HG02588 (cell line): ENCODE measurements around the gene FHIT.

Experiments
- ATAC-seq: cut with Tn5 transposase; IDR thresholded peaks from one replicate; pipeline ENCODE4 v1.9.1; 2021; ENCODE audit warnings: mild to moderate bottlenecking, moderate library complexity; ENCODE audit not compliant: unreplicated experiment

The FHIT gene

DNA sequence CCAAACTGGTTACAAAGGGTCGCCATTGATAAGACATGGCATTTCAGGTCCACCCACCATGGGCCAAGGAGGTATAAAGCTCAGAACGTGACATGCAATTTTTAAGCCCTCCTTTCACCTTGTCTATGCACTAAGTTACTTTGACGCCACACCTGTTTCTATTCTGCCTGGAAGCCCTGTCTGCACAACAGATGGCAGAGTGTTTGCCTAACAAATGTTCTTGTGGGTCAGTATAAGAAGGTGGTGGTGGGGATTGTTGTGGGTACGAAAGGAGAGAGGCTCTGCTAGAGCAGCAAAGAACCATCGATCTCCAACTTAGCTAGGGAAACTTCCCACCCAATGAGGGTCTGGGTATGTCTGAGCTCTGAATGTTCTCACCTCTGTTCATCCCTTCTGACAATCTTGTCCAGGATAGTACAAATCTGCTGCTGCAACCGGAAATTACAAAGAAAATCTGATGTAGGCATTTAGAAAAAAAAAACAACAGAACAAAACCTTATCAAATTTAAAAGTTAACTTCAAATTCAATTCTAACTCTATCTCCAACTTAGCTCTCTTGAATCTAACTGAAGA lies 1256.4 kb downstream of the FHIT start:
- ATAC-seq, result no peak

DNA sequence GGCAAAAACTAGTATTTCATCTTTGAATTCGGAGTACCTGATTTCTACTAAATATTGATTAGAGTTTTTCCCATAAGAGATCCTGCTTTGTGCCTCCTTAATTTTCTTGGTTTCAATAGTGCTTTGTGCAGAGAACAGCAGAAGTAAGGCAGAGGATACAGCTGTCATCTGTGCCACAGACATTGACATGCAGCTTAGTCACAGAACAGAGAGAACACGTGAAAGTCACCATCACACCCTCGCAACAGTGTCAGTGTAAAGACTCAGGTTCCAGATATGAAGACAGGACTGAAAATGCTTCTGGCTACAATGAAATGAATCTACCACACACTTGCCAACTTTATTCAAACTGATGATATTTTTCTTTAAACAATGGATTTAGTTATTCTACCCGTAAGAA lies 1258.7 kb downstream of the FHIT start:
- ATAC-seq, result no peak

DNA sequence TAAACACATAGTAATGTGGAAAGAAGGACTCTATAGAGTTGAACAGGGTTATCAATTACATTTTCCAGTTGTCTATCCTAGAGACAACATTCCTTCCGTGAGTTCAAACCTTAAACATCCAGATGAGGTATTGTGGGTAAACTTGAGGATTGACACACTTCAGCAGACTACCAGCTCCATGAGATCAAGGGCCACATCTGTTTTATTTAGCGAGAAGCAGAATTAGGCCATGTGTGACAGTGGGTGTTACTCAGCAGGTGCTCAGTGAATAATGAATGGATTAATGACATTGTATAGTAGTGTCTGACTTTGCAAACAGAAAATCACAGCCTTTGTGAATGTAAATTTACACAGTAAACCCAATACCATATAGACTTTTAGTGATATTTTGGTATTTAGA lies 1260.3 kb downstream of the FHIT start:
- no peak for ATAC-seq

DNA sequence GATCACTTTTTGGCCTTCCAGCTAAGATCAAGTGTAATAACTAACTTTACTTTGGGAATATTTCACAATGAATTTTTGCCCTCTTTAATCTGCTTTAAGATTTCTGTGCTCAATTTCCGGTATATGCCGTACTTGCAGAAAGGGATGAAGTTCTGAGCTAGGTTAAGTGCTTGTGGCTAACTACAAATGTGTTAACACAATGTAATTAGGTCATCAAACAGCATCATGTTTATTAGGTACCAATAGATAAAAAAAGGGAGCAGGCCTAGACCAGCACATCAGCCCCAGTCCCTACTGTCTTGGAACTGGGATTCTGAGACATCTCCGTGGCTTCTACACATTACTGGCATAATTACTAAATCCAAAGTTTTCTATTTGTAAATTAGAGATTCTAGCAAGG lies 1268.7 kb downstream of the FHIT start:
- no peak for ATAC-seq

DNA sequence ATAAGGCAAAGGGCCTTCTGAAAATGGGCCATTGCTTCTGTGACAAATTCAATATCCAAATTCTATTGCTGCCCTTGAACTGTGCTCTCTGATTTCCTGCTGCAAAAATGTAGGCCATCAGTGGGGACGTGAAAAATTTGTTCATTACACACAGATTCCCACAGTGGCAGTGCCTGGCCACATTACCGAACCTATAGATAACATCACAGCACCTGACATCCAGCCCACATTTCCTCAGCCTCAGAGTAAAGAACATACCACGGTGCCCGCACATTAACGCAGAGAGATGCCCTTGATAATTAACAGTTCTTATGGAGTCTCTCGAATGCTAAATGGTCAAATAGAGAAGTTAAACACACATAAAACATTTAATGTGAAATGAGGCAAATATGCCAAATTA lies 1269.9 kb downstream of the FHIT start:
- ATAC-seq, result no peak

DNA sequence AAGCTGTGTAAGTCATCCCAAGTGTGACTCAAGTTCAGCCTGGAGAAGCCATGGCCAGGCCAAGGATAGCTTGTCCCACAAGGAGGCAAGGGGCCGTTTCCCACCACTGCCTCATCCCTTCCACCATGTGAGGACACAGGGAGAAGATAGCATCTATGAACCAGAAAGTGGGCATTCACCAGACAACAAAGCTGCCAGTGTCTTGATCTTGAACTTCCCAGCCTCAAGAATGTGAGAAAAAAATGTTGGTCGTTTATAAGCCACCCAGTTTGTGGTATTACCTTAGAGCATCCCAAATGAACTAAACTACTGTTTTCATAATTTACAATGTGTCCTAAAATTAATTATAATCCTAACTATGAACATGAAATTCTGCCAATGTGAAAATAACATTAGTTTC lies 1270.7 kb downstream of the FHIT start:
- no peak for ATAC-seq

DNA sequence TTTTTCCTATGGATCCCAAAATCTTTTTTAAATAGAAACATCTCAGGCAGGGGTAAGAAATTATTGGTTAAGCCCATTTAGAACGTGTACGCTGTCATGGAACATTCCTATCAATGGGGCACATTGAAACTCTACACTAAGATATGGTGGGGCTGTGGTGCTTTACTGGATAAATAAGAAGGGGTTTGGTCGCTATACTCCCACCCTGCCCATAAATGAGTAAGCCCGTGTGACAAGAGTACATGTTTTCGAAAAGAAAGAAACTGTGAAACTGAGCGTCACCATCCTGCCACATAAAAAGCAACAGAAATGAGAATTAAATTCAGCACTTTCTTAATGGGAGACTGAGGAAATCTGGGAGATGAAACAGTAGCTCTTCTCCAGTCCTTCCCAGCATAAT lies 1271.7 kb downstream of the FHIT start:
- ATAC-seq, result no peak

DNA sequence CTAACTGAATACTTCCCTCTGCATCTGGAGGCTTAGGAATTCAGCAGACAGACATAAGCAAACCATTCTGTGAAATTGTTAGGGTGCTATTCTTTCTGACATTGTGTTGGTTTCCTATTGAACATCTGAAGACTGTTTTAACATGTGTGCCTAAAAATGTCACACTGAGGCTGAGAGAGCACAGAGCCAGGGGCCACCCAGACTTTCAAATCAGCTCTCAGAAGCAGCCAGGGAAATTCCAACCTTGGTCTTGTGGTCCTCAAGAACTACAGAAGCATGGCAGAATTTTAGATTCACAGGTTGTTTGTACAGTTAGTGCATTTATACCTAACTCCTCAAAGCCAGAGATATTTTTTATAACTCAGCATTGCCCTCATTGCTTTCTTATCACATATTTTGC lies 1272.3 kb downstream of the FHIT start:
- ATAC-seq, result peak; percentile 84

DNA sequence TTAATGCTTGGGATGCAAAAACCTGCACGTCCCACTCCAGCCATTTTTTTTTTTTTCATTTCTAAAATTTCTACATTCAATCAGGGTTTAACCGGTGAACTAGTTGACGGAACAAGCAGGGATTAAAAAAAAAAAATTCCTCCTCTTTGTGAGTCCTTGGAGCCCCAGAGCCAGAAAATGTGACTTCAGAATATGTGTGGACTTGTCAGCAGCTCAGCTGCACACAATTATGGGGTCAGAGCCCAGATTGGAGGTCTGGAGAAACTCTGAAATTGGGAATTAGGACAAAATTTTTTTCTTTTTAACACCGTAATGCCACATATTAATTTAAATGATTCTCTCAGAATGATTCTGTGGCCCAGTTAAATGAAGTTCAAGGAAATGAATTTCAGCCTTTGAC lies 1280.5 kb downstream of the FHIT start:
- ATAC-seq, result no peak

DNA sequence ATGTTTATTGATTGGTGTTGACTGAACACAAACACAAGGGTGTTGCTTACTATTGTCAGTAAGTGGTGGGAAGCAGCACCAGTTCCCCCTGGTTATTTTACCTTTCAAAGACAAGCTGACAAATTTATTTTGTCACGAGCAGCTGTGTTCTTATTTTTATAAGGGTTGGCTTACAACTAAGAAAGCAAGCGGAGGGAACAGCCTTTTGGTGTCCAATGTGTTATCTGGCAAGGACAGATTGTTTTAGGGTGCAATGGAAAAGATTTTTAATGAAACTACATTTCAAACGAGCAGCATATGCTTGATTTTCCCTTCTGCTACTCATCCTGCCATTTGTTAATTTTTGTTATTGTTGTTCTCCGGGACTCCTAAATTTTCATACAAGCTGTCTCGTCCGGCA lies 1280.9 kb downstream of the FHIT start:
- no peak for ATAC-seq

DNA sequence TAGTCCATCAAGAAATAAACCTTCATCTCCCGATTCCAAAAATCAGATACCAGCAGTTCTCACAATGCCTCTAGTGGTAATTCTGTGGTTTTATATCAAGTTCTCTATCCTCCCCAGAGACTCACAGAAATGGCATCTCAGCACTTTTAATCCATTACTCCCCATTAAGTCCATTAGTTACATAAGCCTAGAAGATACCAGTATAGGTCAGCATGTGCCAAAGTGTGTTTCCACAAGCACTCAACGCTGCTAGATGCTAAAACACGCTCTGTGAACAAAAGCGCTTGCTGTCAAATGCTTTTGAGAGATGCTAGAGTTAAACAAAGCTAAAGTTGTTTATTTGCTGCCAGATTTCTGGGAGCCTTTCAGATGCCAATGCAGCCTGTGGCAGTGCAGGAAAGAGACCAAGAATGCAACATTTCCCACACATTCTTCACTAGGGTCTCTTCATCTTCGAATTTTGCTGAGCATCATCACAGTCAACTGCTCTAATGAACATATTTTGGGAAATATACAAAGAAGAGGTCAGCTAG lies 1282.7 kb downstream of the FHIT start:
- no peak for ATAC-seq

DNA sequence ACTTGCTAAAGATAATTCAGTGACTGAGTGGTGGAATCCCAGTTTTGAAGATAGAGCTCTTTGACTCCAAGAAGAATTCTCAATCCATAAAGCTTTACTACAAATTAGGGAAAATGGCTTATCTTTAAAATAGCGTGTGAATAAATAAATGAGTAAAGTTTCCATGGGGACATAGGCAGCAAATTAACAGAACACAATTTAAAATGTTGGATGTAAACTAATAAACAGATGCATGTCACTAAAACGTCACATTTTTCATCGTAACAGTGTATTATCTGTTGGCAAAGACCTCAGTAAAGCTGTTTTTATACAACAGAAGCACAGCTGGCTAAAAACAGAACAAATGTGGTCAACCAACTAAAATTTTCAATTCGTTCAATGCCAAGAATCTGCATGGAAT lies 1287.6 kb downstream of the FHIT start:
- ATAC-seq, result no peak

DNA sequence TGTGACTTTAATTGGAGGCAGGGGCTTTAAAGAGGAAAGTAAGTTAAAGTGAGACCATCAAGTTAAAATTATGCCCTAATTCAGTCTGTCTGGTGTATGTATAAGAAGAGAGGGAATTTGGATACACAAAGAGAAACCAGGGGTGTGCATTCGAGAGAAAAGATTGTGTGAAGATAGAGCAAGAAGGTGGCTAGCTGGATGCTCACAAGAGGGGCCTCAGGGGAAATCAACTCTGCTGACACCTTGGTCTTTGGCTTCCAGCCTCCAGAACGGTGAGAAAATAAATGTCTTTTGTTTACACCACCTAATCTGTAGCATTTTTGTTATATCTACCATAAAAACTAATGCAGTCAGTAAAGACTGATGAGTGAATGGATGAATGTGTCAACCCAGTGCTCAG lies 1294.1 kb downstream of the FHIT start:
- no peak for ATAC-seq

DNA sequence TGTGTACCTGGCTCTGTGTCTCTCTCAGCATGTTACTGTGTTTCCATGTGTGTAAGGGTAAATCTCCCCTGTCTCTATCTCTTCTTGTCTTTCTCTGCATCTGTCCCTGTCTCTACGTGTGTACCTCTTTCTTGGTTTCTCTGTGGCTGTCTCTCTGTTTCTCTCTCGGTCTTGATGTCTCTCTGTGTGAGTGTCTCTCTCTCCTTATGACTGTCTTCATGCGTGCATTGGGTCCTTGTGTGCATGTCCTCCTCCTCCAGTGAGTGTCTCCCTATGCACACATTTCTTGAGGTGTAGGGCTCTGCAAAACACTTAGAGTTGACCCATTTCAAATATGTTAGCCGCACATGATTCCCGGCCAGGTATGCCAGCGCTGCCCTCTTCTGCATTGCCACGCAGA lies 1298.1 kb downstream of the FHIT start:
- no peak for ATAC-seq

DNA sequence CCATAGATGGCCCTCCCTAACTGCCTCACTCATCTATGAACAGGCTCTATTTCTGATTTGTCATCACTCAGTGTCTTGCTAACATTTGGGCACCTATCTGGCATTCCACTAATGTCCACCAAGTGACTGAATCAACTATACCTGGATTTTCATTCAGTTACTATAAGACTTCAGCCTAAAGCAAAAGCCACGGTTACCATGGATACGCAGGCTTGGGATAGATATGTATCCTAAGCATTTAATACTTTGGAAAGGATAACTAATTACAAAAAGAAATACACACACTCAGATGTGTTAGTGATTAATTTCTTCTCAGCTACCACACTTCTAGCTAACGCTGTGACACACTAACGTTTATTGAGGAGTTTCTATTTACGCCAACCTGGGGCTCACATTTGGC lies 1301.9 kb downstream of the FHIT start:
- no peak for ATAC-seq

DNA sequence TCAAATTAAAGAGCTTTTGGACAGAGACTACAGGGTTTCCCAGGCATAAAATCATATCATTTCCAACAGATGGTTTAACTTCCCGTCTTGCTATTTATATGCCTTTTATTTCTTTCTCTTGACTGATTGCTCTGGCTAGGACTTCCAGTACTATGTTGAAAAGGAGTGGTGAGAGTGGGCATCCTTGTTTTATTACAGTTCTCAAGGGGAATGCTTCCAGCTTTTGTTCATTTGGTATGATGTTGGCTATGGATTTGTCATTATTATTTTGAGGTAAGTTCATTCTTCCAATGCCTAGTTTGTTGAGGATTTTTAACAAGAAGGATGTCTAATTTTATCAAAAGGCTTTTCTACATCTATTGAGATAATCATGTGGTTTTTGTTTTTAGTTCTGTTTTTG lies 1304.9 kb downstream of the FHIT start:
- ATAC-seq, result no peak

DNA sequence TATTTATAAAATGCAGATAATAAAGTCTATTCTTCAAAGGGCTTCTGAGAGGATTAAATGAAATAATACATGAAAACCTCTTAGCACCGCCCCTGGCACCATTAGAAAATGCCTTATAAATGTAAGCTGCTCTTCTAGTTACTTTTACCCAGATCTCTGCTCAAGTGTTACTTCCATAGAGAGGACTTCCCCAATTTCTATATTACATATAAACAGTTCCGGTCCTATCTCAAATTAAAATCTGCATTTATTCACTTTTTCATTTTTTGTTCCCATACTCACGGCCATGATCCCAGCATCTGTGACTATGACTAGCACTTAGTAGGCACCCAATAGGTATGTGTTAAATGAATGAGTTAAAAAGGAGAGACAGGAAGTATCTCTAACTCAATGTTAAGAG lies 1310.5 kb downstream of the FHIT start:
- ATAC-seq, result no peak

DNA sequence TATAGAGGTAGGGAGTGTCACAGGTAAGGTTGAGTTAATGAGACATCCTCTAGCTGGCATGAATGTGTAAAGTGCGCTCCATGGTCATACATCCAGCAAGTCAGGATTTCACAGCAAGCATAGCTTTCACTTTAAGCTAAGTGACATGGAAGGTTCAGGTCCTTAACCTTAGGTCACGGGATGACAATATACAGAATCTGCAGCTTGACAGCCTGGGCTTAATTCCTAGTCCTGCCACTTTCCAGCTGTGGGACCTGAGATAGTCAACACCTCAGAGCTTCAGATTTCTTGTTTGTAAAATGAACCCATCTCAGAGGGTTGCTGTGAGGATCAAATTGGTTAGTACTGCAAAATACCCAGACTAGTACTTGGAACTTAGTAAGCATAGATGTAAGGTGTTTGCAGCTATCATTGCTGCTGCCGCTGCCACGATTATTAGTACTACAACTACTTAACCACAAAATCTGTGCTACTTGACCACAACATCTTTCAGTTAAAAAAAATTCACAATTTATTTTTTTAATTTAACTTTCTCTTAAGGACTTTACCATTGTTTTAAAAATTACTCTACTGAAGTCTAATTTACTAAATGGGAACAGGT lies 1311.3 kb downstream of the FHIT start:
- no peak for ATAC-seq

DNA sequence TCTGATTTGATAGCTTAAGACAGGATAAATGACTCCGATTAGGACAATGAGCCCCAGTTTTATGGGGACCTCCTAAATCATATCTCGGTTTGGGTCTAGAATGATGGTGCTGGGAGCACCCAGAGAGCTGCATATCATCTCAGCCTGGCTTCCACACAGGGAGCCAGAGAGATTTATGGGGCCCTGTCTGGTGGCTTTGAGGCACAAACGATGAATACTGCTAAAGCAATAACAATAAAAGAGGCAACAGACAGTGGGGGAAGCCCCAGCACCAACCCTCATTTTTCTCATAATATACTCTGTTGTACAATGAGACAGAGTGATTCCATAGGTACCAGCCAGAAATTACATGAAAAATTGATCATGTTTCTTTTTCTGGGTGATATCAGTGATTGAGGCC lies 1312.4 kb downstream of the FHIT start:
- no peak for ATAC-seq

DNA sequence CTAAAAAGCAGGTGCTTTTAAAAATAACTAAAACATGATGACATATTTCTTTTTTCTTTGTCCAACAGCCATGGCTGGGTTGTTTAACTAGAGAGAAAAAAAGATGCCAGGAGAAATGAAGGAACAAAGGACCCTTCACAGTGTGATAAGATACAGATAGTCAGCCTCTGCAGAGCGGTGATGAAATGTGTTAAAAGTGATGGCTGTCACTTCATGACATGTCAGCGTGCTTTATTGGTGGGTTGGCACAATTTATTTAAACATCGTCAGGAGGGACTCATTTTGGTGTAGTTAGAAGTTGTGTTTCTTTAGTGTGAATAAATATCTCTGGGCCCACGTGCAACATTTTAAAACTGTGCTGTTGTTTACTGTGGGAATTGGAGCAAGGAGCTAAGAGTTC lies 1314.1 kb downstream of the FHIT start:
- no peak for ATAC-seq

DNA sequence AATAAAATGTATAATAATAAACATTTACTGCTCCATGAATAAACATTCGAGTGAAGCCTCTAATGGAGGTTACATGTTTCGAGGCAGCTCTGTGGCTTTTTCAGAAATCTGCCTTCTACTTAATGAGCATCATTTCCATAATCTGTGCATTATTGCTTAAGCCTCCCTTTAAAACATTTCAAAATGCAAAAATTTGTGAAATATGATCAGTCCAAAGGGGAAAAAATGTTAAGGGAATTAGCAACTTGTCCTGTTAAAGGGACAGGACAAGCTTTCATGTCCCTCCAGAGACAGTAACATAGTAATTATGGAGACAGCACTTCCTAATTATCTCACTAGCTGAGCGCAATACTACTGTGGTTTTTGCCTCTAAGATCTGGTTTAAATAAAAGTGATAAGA lies 1314.8 kb downstream of the FHIT start:
- no peak for ATAC-seq

DNA sequence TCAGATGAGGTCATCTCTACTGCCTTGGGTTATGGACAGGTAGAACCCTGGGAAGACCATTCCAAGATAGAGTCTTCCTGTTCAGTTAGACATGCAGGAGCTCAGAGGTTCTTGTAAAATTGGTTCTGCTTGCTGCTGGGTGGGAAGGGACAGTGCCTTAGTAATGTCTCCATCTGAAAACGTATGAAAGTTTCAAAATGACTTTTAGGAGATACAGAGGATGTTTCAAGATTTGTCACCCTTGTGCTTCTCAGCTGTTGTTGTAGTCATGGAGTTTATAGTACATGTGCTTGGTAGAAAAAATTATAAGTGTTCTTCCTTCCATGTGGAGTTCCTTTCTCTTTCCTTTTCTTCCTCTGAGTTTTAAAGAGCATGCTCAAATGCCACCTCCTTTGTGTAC lies 1316.2 kb downstream of the FHIT start:
- peak; percentile 96 for ATAC-seq

DNA sequence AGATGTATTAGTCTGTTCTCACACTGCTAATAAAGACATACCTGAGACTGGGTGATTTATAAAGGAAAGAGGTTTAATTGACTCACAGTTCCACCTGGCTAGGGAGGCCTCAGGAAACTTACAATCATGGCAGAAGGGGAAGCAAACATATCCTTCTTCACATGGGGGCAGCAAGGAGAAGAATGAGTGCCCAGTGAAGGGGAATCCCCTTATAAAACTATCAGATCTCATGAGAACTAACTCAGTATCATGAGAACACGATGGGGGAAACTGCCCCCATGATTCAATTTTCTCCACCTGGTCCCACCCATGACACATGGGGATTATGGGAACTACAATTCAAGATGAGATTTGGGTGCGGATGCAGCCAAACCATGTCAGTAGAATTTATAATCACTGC lies 1316.7 kb downstream of the FHIT start:
- ATAC-seq, result peak; percentile 8
